K562 (cell line): ENCODE data around the gene PHF12. TPM values are rescaled to one million over a fixed set of nuclear protein-coding genes. Genes with fewer than 3 reads are reported as not detected.

ENCODE experiments used
- ATF1 ChIP-seq, 2 experiments: fragments of 450-650 bp in 1 of 2; IDR thresholded peaks; 2 replicates each; pipeline ENCODE4 v1.6.1; 2016; ENCODE audit warnings: missing compliant biosample characterization in 1 of 2, missing genetic modification characterization in 1 of 2
- CEBPB ChIP-seq: fragments of 450-650 bp; IDR thresholded peaks from 2 replicates; pipeline ENCODE4 v1.6.1; 2016; ENCODE audit warnings: missing genetic modification characterization, missing compliant biosample characterization
- CEBPG ChIP-seq, 3 experiments: fragments of 200-800 bp in 1 of 3; sonication (Bioruptor generic) in 1 of 3; sonication (generic) in 1 of 3; formaldehyde crosslinking in 1 of 3; IDR thresholded peaks in 2 of 3; conservative IDR thresholded peaks in 1 of 3; 2 replicates each; pipeline versions ENCODE4 v1.6.1 to v1.8.0; 2016 to 2022; ENCODE audit warnings: missing compliant biosample characterization in 2 of 3, missing genetic modification characterization in 2 of 3, mild to moderate bottlenecking in 1 of 3, missing genetic modification reagents in 1 of 3
- FIP1L1 ChIP-seq: fragments of 200-400 bp; formaldehyde crosslinking; IDR thresholded peaks from 2 replicates; pipeline ENCODE4 v1.6.1; 2018; ENCODE audit warnings: mild to moderate bottlenecking, low read depth, low read length; ENCODE audit not compliant: poor library complexity, severe bottlenecking
- HLTF ChIP-seq: fragments of 450-650 bp; IDR thresholded peaks from 2 replicates; pipeline ENCODE4 v1.6.1; 2016
- MYC ChIP-seq, 2 experiments: fragments of 250-450 bp in 1 of 2; sonication (Bioruptor Pico) in 1 of 2; IDR thresholded peaks; 2 replicates each; pipeline versions ENCODE4 v1.5.1 to v1.6.1; 2012 to 2021; ENCODE audit warnings: low read depth in 2 of 2, borderline replicate concordance in 1 of 2, improper control_type of control experiment in 1 of 2, low read length in 1 of 2, mild to moderate bottlenecking in 1 of 2, moderate library complexity in 1 of 2
- ZKSCAN3 ChIP-seq: fragments of 250-450 bp; sonication (Bioruptor Pico); IDR thresholded peaks from 2 replicates; pipeline ENCODE4 v1.4.0; 2020
- ZNF12 ChIP-seq: sonication (generic); formaldehyde crosslinking; IDR thresholded peaks from 2 replicates; pipeline ENCODE4 v1.4.0; 2020; ENCODE audit warnings: mild to moderate bottlenecking, missing genetic modification reagents
- ZNF551 ChIP-seq: fragments of 250-450 bp; sonication (Bioruptor Pico); IDR thresholded peaks from 2 replicates; pipeline ENCODE4 v1.5.0; 2021; ENCODE audit warnings: mild to moderate bottlenecking, moderate library complexity
- polyA plus RNA-seq, 8 experiments: library from polyadenylated mRNA; depleted of rRNA in 4 of 8; stranded (reverse) in 5 of 8; unstranded in 3 of 8; fragments of >200 nt; fragmentation: Nextera tagmentation in 2 of 8; fragmentation: Illumina TruSeq in 1 of 8; extraction: Ambion mirVana in 2 of 8; extraction: Trizol in 1 of 8; gene quantifications; 2 replicates each; pipeline versions ENCODE4 v1.2.1 to v1.2.3, GENCODE V29; 2011 to 2014; ENCODE audit warnings: inconsistent platforms in 1 of 8, missing spikeins in 1 of 8
- total RNA-seq, 7 experiments: library from RNA; depleted of rRNA in 6 of 7; stranded (reverse); fragments of >200 nt in 6 of 7; fragmentation: Illumina TruSeq in 2 of 7; extraction: Trizol in 2 of 7; gene quantifications; 2 replicates each; pipeline versions ENCODE4 v1.2.1 to v1.2.3, GENCODE V29; 2011 to 2021; ENCODE audit warnings: low replicate concordance in 1 of 7
- TF ChIP-seq, protein P1 (sequence below), 2 experiments: fragments of 450-650 bp in 1 of 2; IDR thresholded peaks; 2 replicates each; pipeline ENCODE4 v1.6.1; 2011 to 2017; ENCODE audit warnings: low read depth in 2 of 2, antibody characterized with exemption in 1 of 2, borderline replicate concordance in 1 of 2, low read length in 1 of 2, mild to moderate bottlenecking in 1 of 2, mixed read lengths in 1 of 2; ENCODE audit not compliant: control insufficient read depth in 1 of 2
- TF ChIP-seq, protein P2 (sequence below): IDR thresholded peaks from 2 replicates; pipeline ENCODE4 v1.6.1; 2011; ENCODE audit warnings: borderline replicate concordance, low read depth, mild to moderate bottlenecking, moderate library complexity, low read length; ENCODE audit not compliant: insufficient read depth, poor library complexity, severe bottlenecking
- TF ChIP-seq, protein P3 (sequence below): sonication (generic); formaldehyde crosslinking; IDR thresholded peaks from 2 replicates; pipeline ENCODE4 v1.8.1; 2023; ENCODE audit warnings: missing genetic modification reagents, mild to moderate bottlenecking, borderline replicate concordance
- TF ChIP-seq, protein P4 (sequence below): fragments of 200-800 bp; sonication (Bioruptor generic); IDR thresholded peaks from 2 replicates; pipeline ENCODE4 v1.6.1; 2017; ENCODE audit warnings: missing genetic modification characterization, missing compliant biosample characterization

PHF12 gene
- total and polyA plus RNA-seq, 9 of the 15 experiments (the other 6 are each of a cell fraction or from before 2014, with no cell fraction given), result 0.82 to 31.3 (median 13.5) TPM

DNA sequence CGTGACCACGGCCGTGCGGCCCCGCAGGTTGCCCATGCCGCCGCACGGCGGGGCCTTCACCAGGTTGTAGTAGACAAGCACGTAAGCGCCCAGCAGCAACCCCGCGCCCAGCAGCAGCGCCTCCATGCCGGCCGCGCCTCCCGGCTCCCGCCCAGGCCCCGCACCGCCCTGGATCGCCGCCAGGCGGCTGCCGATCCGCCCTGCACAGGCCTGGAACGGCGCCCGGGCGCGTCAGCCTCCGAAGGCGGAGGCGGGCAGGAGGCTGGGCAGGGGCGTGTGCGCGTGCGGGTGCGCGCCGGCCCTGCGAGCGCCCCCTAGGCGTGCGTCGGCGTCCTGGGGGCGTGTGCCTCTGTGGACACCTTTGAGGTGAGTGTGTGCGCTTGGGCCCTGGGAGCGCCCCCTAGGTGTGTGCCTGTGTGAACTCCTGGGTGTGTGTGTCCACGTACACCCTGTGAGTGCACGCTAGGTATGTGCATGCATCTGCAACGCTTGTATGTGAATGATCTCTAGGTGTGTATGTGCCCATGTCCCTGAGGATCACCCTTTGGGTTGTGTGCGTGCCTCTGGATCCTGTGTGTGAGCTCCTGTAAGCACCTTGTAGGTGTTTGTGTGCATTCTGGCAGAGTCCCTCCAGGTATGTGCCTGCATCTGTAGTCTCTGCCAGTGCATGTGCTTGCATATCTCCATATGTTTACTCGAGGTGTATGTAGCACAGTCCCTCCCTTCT lies 48.3 kb downstream of the PHF12 start, which contains the start of gene DHRS13 (continued):
- TF ChIP-seq, protein P1, sequence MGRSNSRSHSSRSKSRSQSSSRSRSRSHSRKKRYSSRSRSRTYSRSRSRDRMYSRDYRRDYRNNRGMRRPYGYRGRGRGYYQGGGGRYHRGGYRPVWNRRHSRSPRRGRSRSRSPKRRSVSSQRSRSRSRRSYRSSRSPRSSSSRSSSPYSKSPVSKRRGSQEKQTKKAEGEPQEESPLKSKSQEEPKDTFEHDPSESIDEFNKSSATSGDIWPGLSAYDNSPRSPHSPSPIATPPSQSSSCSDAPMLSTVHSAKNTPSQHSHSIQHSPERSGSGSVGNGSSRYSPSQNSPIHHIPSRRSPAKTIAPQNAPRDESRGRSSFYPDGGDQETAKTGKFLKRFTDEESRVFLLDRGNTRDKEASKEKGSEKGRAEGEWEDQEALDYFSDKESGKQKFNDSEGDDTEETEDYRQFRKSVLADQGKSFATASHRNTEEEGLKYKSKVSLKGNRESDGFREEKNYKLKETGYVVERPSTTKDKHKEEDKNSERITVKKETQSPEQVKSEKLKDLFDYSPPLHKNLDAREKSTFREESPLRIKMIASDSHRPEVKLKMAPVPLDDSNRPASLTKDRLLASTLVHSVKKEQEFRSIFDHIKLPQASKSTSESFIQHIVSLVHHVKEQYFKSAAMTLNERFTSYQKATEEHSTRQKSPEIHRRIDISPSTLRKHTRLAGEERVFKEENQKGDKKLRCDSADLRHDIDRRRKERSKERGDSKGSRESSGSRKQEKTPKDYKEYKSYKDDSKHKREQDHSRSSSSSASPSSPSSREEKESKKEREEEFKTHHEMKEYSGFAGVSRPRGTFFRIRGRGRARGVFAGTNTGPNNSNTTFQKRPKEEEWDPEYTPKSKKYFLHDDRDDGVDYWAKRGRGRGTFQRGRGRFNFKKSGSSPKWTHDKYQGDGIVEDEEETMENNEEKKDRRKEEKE (IDR thresholded peaks at IDR 0.05; ENCODE audit: borderline replicate concordance in 1 of 2, control insufficient read depth in 1 of 2, low read depth in 2 of 2, low read length in 1 of 2), result peak in 1 of 2 experiments; percentile 90; a peak in 1 of 4 replicates
- TF ChIP-seq MYC (IDR thresholded peaks at IDR 0.05; ENCODE audit: low read depth, low read length) (peak; percentile 96), MYC (CRISPR knock-in tag; IDR thresholded peaks at IDR 0.05; ENCODE audit: borderline replicate concordance, low read depth) (no peak), HLTF (no peak), CEBPB (no peak), CEBPG (CRISPR knock-in tag; IDR thresholded peaks at IDR 0.05) (no peak), CEBPG (tag; conservative IDR thresholded peaks at IDR 0.05 in 1 of 2, IDR thresholded peaks at IDR 0.05 in 1 of 2) (no peak), ZNF12 (CRISPR knock-in tag) (no peak; the same call in 1 of the 2 replicates), FIP1L1 (peak; percentile 96), ZNF551 (no peak), ZKSCAN3 (CRISPR knock-in tag) (no peak), ATF1 (CRISPR knock-in tag; IDR thresholded peaks at IDR 0.05) (peak; percentile 56), ATF1 (tag; IDR thresholded peaks at IDR 0.05) (peak; percentile 92)
- TF ChIP-seq, protein P2, sequence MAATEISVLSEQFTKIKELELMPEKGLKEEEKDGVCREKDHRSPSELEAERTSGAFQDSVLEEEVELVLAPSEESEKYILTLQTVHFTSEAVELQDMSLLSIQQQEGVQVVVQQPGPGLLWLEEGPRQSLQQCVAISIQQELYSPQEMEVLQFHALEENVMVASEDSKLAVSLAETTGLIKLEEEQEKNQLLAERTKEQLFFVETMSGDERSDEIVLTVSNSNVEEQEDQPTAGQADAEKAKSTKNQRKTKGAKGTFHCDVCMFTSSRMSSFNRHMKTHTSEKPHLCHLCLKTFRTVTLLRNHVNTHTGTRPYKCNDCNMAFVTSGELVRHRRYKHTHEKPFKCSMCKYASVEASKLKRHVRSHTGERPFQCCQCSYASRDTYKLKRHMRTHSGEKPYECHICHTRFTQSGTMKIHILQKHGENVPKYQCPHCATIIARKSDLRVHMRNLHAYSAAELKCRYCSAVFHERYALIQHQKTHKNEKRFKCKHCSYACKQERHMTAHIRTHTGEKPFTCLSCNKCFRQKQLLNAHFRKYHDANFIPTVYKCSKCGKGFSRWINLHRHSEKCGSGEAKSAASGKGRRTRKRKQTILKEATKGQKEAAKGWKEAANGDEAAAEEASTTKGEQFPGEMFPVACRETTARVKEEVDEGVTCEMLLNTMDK, result peak; percentile 98
- TF ChIP-seq, protein P3, sequence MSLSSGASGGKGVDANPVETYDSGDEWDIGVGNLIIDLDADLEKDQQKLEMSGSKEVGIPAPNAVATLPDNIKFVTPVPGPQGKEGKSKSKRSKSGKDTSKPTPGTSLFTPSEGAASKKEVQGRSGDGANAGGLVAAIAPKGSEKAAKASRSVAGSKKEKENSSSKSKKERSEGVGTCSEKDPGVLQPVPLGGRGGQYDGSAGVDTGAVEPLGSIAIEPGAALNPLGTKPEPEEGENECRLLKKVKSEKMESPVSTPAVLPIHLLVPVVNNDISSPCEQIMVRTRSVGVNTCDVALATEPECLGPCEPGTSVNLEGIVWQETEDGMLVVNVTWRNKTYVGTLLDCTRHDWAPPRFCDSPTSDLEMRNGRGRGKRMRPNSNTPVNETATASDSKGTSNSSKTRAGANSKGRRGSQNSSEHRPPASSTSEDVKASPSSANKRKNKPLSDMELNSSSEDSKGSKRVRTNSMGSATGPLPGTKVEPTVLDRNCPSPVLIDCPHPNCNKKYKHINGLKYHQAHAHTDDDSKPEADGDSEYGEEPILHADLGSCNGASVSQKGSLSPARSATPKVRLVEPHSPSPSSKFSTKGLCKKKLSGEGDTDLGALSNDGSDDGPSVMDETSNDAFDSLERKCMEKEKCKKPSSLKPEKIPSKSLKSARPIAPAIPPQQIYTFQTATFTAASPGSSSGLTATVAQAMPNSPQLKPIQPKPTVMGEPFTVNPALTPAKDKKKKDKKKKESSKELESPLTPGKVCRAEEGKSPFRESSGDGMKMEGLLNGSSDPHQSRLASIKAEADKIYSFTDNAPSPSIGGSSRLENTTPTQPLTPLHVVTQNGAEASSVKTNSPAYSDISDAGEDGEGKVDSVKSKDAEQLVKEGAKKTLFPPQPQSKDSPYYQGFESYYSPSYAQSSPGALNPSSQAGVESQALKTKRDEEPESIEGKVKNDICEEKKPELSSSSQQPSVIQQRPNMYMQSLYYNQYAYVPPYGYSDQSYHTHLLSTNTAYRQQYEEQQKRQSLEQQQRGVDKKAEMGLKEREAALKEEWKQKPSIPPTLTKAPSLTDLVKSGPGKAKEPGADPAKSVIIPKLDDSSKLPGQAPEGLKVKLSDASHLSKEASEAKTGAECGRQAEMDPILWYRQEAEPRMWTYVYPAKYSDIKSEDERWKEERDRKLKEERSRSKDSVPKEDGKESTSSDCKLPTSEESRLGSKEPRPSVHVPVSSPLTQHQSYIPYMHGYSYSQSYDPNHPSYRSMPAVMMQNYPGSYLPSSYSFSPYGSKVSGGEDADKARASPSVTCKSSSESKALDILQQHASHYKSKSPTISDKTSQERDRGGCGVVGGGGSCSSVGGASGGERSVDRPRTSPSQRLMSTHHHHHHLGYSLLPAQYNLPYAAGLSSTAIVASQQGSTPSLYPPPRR (CRISPR knock-in tag), result no peak
- TF ChIP-seq, protein P4, sequence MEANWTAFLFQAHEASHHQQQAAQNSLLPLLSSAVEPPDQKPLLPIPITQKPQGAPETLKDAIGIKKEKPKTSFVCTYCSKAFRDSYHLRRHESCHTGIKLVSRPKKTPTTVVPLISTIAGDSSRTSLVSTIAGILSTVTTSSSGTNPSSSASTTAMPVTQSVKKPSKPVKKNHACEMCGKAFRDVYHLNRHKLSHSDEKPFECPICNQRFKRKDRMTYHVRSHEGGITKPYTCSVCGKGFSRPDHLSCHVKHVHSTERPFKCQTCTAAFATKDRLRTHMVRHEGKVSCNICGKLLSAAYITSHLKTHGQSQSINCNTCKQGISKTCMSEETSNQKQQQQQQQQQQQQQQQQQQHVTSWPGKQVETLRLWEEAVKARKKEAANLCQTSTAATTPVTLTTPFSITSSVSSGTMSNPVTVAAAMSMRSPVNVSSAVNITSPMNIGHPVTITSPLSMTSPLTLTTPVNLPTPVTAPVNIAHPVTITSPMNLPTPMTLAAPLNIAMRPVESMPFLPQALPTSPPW (CRISPR knock-in tag), result peak; percentile 85
